HG02973 (cell line): Measurements from ENCODE around the gene ATG101.

Experiments
- ATAC-seq: cut with Tn5 transposase; IDR thresholded peaks from one replicate; pipeline ENCODE4 v1.9.1; 2021; ENCODE audit warnings: moderate library complexity; ENCODE audit not compliant: unreplicated experiment

Gene ATG101, protein sequence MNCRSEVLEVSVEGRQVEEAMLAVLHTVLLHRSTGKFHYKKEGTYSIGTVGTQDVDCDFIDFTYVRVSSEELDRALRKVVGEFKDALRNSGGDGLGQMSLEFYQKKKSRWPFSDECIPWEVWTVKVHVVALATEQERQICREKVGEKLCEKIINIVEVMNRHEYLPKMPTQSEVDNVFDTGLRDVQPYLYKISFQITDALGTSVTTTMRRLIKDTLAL

DNA sequence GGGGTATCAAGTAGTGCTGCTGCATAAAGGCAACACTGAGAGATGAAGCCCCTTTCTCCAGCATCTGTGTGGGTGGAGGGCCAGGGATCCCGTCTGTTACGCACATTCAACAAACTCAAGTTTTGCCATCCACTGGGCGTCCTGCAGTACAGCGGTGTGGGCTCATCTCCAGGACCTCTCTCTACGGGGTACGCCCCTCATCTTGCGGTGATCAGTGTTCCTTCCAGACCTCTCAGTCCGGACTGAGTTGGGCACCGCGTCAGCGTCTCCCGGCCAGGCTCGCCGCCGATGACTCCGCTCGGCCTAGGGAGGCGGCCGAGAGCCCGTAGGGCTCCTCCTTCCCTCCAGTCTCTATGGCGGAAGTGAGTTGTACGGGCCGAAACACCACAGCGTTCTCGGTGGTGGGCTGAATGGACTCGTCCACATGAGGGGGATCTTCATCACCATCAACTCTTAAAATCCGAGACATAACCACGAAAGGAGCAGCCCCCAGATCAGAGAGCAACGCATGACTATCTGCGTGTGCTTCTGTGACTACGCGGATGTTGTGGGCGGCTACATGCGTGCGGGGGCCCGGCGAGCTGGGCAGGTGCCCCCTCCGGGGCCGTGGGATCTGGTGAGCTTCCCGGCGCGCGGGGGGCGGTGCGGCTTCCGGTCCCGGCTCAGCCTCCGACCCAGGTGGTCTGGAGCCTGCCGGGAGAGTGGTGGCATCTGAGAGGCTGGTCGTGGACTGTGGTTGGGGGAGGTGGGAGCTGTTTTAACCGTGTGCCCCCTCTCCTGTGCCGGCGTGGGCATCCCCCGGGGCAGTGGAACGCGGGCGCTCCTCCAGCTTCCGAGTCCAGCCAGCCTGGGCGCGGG lies at the start of gene ATG101:
Gene ATG101 (plus strand): TSS at position 652 of the 858 bp plus-strand sequence. CDS start 3,673 bp downstream, outside the sequence.
- peak; percentile 96 for ATAC-seq

DNA sequence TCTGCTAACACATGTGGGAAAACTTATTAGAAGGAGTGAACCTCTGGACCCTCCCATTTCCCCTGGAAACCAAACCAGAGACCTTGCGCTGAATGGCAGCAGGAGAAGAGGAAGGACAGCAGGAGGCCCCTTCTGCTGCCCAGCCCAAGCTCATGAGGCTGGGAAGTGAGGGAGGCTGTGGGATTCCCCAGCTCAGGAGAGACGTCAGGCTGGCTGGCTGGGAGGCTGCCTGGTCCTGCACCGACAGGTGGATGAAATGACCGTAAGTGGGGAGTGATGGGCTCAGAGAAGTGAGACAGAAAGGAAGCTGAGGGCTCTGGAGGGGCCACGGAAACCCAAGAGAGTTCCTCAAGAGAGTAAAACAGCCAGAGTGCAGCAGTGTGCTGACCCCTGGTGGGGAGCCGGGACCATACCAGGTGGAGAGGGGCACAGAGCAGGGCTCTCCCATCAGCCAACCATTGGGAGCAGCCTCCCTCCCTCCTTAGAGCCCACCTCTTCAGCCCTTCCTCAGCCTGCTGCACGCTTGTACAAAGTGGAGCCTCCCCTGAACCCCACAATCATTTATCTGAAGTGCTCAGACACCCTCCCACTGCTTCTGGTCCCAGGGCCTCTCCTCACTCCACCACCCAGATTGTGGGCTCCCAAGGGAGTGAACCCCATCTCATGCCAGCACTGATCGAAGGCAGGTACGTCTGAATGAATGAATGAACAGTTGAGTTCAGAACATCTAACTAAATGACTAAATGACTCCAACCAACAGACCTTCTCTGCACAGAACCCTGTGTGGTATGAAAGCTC lies 49.0 kb upstream of the ATG101 start:
- no peak for ATAC-seq

DNA sequence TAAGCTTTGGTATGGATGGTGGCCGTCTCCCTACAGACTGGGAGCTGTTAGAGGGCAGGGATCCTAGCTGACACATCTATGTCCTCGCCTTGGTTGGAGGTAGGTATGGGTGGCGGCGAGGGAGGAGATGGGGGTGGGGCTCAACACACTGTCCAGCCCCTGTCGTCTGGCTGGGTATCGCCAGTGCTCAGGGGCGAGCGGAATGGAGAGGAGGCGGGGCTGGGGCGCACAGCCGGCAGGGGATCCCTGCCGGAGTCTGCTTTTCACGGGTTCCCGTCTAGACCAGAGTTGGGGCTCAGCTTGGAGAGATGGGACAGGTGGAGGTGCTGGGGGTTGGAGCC lies 47.0 kb upstream of the ATG101 start:
- ATAC-seq, result no peak

DNA sequence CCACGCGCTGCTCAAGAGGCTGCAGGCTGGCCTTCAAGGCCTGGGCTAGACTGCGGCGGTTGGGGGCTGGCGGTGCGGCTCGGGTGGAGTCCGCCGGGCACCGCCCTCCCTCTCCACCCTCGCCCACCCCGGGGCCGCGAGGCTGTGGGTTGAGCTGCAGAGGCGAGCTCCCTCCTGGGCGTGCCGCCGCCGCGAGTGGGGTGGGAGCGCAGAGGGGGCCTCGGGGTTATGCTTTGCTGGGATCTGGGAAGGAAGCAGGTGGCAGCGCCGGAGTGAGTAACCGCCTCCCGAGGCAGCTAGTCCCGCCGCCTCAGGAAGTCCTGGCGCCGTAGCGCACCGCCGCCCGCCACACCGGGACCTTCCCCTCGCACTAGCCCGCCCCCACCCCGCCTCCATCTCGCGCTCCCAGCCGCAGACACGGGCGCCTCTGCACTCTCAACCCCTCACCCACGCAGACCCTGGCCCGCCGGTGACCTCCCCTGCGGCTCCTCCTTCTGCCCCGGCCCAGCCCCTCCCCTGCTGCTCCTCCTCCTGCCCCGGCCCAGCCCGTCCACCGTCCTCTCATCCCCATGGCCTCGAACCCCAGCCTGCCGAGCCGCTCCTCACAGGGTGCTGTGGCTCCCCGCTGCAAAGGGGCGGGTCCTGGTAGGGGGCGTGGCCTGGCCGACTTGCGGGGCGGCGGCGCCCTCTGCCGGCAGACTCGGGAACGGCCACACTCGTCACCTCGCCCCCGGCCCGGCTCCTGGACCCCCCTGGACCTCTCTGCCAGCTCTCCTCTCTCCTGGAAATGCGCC lies 46.4 kb upstream of the ATG101 start:
- ATAC-seq, result peak; percentile 49

DNA sequence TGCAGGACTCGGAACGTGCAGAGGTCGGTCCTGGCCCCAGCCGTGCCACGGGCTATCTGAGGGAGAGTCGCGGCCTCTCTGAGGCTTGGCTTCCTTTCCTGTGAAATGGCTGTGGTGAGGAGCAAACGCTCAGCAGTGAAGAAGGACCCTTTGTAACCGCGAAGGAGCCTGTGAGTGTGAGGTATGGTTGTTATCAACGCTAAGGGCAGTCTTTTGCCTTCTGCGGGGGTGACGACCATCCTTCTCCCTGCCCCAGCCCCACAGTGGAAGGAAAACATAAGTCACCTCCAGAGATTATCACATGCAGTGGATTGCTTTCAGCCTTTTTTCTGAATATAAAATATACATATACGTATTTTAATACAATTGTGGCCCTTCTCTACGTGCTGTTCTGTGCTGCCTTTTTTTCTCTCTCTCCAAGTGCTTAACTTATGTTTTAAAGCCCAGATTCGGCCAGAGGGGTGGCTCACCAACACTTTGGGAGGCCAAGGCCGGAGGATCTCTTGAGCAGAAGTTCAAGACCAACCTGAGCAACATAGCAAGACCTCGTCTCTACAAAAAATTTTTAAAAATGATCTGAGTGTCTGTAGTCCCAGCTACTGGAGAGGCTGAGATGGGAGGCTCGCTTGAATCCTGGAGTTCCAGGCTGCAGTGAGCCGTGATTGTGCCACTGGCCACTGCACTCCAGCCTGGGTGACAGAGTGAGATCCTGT lies 45.6 kb upstream of the ATG101 start:
- no peak for ATAC-seq

DNA sequence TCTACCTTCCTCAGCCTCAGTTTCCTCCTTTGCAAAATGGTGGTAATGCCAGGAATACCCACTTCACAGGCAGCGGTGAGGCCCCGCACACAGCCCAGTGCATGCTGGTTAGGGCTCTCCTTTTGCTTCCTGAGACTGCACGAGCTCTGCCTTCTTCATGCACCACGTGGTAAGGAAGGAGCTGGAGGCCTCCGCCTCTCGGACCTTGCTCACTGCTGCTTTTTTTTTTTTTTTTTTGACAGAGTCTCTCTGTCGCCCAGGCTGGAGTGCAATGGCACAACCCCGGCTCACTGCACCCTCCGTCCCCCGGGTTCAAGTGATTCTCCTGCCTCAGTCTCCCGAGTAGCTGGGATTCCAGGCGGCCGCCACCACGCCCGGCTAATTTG lies 44.9 kb upstream of the ATG101 start:
- no peak for ATAC-seq

DNA sequence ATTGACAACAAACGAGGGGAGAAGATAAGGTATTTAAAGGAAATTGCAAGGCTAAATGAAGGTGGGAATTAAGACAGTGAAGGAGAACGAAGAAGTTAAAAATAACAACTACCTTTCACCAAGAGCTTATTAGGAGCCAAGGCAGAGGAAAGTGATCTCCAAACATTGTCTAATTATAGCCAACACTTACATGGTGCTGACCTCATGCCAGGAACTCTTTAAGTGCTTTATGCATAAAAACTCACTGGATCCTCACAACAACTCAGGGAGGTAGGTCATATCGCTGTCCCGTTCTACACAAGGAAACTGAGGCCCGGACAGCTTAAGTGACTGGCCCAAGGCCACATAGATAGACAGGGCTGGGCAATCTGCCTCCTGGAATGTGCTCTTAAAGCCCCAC lies 43.5 kb upstream of the ATG101 start:
- ATAC-seq, result no peak

DNA sequence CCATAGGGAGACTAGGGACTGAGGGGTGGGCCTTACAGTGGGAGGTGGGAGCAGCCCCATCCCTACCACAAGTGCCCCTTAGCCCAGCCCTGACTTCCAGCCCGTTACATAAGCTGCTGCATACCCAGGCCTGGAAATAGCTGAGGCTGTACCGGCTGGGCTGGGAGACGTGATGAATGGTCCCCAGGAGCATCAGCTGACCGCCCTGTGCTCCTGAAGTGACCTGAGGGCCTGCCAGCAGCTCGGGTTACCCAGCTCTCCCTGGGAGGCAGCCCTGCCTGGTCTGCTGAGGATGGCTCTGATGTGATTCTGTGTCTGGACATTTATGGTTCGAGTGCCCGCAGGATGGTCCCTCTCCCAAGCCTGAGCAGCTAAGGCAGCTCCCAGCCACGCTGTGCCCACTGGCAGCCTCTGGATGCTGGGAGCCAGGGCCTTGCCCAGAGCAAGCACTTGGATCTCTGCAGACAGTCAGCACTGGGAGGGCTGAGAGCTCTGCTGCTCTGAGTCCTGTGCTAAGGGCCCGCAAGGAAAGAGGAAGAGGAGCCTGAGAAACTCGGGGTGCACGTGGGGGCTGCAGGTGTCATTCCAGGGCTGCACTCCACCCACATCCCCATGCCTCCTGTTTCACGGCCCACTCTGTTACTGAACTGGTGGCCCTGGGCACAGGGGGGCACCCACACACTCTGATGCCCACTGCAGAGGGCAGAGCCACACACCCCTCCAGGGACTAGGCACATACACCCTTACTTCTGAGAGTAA lies 42.5 kb upstream of the ATG101 start:
- no peak for ATAC-seq

DNA sequence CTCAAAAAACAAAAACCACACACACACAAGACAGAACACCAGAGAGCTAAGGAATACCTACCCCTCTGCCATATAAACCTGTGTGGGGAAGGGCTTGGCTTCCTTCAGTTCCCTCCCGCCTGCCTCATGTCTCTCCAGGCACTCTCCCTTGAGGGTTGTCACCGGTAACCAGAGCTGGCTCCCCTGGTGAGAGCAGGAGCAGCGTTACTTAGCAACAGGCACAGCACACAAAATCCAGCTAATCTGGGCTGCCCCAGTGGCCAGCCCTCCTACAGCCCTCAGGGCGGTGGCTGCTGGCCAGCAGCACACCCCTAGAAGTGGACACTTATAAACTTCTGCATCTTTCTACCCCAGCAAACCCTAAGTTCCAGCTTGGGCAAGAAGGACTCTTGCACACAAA lies 40.1 kb upstream of the ATG101 start:
- ATAC-seq, result no peak

DNA sequence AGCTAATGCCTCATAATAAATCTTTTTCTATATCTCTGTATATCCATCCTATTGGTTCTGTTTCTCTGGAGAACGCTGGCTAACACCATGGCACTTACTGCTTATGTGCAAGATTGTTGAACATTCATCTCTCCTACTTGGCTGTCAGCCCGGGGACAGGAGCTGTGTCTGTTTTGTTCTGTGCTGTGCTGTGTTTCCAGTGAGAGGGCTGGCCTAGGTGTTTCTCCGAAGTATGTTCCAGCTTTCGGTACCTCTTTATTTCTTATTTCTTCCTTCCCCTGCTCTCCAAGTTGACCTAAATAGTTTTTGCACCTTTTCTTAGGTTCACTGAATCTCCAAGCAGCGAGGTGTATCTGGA lies 37.4 kb upstream of the ATG101 start:
- ATAC-seq, result no peak

DNA sequence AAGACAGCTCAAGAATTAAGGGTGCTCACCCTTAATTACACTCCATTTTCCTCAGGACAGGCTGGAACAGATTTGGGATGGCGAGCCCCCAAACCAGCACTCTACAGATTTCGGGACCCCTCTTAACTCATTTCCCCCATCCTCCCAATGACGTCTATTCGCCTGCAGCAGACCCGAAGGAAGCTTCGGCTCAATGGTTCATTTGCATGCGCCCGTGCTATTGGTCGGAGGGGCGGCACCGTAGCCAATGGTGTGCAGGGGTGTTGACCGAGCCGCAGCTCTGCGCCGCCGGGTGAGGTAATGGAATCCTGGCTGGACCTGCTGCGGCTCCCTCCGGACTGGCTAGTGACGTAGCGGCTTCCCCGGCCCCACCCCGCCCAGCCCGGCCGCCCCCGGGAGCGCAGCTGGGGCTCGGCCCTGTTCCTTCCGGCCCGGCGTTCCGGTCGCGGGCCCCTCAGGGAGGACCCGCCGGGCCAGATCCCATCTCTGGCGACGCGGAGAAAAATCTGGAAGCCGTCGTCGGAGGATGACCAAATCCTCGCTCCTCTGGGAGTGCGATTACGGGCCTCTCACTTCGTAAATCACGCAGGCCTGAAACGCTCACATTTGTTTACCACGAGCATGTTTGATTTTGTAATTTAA lies 36.9 kb upstream of the ATG101 start:
- ATAC-seq, result peak; percentile 84

DNA sequence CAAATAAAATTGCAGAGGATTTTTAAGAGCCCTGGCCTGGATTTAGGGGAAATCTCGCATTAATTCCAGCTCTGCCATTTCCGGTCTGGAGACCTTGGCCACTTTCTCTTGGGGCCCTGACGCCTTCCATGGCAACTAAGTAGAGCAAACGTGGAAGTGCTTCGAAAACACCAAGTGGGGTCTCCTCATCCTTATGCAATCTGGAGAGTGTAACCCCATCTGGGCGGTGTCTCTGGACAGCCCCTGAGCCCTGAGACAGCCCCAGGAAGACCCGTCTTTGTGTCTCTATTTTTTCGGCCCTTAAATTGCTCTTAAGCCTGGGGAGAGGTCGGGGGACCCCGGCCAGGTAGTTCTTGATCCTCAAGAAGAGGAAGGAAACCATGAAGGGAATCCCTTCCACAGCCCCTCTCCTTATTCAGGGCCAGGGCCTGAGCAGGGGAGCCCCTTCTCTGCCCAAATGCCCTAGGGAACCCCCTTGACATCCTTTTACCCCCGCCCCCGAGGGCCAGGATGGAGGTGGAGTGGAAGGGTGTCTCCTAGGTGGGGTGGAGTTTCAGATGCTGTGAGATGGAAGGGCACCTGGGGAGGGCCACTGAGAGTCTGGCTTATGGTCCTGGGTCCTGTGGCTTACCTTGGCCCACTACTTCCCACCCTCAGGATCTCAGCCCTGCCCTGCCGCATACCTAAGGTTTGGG lies 36.2 kb upstream of the ATG101 start:
- ATAC-seq, result no peak

DNA sequence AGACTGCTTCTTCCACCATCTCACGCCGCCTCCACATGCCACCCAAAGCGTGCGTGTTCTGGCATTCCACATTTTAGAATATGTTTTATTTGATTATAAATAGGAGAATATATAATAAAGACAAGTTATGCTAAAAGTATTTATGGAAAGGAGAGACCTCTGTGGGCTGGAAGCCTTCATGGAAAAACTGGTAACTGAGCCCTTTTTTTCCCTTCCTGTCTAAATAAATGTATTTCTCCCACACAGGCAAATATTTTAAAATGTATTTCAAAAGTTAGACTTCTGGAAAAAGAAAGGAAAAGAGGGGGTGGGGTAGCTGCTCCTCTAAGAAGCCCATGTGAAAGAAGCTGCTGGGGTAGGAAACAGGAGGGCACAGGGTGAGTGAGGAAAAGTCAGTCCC lies 34.6 kb upstream of the ATG101 start:
- no peak for ATAC-seq

DNA sequence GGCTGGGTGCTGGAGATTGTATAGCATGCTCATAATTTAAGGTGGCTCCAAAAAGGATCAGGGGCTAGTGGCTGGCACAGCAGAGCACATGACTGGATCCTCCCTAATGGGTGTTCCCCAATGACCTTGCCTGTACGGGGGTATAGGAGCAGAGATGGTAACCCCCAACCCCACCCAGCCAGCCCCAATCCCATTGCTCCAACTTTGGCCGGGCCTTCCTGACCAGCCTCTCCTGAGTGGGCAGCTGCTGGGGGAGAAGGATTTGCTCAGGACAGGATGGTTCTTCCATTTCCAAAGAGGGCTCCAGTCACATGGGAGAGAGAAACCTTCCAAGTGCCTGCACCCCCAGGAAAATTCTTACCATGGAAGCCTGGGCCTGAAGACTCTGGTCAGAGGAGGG lies 33.9 kb upstream of the ATG101 start:
- ATAC-seq, result no peak

DNA sequence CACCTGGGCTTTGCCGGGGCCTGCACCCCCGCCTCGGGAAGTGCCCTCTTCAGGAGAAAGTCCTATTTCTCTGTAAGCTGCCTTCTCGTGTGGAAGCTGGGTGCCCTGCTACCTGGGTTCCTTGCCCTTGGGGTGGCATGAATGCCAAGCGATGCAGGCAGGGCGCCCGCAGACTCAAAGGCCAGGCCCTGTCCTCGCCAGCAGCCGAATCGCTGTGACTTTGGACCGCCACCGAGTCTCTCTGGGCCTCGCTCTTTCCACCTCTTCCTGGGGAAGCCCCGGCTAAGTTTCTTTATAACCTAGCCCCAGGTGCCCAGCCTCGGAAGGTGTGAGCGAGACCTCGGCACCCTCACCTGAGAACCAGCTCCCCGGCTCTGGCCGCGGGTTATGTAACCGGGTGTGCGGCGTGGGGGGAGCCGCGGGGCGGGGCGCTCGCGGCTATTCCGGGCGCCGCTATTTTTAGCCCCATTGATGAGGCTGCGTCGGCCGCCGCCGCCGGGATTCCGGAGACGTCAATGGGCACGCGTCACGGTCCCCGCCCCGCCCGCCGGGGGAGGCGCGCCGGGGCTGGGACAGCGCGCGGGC lies 33.1 kb upstream of the ATG101 start:
- peak; percentile 36 for ATAC-seq

DNA sequence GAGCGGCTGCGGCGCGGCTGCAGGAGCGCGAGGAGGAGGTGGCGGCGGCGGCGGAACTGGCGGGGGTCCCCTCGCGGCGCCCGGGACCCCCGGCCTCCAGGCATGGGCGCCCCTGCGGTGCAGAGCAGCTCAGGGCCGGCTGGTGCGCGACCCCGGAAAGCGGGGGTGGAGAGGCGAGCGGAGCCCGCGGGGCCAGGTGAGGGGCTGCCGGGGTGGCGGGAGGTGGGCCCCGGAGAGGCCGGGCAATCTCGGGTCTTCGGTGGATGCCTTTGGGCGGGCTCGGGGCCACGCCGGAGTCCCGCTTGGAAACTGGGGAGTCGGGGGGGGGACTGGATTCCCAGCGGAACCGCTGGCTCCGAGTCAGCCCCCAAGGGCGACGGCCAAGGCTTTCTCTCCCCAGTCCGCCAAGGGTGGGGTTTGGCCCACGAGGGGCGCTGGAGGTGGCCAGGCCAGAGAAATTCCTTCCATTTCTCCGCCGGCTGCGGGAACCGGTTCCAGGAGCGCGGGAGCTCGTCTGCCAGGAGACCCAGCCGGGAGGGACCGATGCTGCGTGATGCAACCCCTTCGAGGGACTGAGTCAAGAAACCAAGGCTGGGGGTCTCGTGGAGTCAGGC lies 32.4 kb upstream of the ATG101 start:
- ATAC-seq, result no peak

DNA sequence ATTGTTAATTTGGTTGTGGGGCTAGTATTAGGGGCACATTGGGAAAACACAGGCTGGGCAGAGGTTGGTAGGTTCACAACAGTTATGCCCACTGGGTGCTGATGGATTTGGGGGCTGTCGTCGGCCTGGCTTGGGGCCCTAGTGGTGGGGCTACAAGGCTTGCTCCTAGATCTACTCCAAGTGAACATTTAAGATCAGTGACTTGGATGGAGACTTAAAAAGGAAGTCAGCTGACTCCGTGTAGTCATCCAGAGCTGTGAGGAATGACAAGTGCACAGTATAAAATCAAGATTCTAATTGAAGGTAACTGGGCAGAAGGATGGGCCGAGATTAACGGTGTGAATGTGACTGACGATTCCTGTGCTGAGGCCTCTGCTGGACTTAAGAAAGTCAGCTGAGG lies 31.3 kb upstream of the ATG101 start:
- no peak for ATAC-seq

DNA sequence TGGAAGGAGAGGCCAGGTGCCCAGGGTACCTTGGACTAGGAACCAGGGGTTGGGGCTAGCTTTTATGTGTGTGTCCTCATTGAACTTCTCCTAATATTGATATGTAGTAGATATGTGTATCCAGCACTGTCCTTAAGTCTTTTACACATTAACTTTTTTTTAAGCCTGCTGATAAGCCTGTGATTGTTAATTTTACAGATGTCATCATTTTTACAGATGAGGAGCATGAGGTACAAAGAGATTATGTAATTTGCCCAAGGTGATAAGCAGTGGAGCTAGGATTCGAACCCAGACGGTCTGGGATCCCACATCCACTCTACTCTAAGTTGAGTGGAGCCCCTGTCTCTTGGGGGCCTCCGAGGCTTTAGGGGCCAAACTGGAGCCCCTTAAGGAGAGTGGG lies 28.7 kb upstream of the ATG101 start:
- no peak for ATAC-seq
